HG02763 (cell line): Measurements from ENCODE around the gene ANKRD40.
"Not testable (repeated sequence)": the region's sequence is repeated elsewhere in the genome, so short reads cannot be mapped to it uniquely, and the experiment has no call there.

Source experiments
- ATAC-seq: cut with Tn5 transposase; IDR thresholded peaks from one replicate; pipeline ENCODE4 v1.9.1; 2021; ENCODE audit warnings: mild to moderate bottlenecking, moderate library complexity; ENCODE audit not compliant: unreplicated experiment

ANKRD40 gene

GRCh38 chr17:50707289-50708049 lies at the start of gene ANKRD40:
Gene ANKRD40 (minus strand): TSS chr17:50707914. CDS start chr17:50707654, 260 bp downstream.
- ATAC-seq = peak; percentile 86

- no peak for ATAC-seq
Measured at GRCh38 chr17:50754521-50754920, 46.8 kb upstream of the ANKRD40 start.

GRCh38 chr17:50749245-50749644 lies 41.5 kb upstream of the ANKRD40 start:
- ATAC-seq = no peak

GRCh38 chr17:50745631-50746030 lies 37.9 kb upstream of the ANKRD40 start:
- ATAC-seq = no peak

- no peak for ATAC-seq
Measured at GRCh38 chr17:50739098-50739497, 31.4 kb upstream of the ANKRD40 start.

GRCh38 chr17:50737118-50737698 lies 29.5 kb upstream of the ANKRD40 start:
- no peak for ATAC-seq

- no peak for ATAC-seq
Measured at GRCh38 chr17:50735287-50735686, 27.6 kb upstream of the ANKRD40 start.

- no peak for ATAC-seq
Measured at GRCh38 chr17:50731575-50732460, 24.1 kb upstream of the ANKRD40 start.

- no peak for ATAC-seq
Measured at GRCh38 chr17:50728881-50729765, 21.4 kb upstream of the ANKRD40 start.

- no peak for ATAC-seq
Measured at GRCh38 chr17:50728112-50728429, 20.4 kb upstream of the ANKRD40 start.

- ATAC-seq = no peak
Measured at GRCh38 chr17:50725769-50726655, 18.3 kb upstream of the ANKRD40 start.

GRCh38 chr17:50724622-50725021 lies 16.9 kb upstream of the ANKRD40 start:
- not testable (repeated sequence) for ATAC-seq

GRCh38 chr17:50722746-50723145 lies 15.0 kb upstream of the ANKRD40 start:
- ATAC-seq = no peak

- ATAC-seq = no peak
Measured at GRCh38 chr17:50721194-50722010, 13.7 kb upstream of the ANKRD40 start.

- no peak for ATAC-seq
Measured at GRCh38 chr17:50719924-50720794, 12.4 kb upstream of the ANKRD40 start.

- ATAC-seq = peak; percentile 83
Measured at GRCh38 chr17:50719144-50719923, 11.6 kb upstream of the ANKRD40 start, which contains the start of gene LUC7L3. Gene LUC7L3 (plus strand): TSS chr17:50719603. CDS start chr17:50719733, 130 bp downstream.

GRCh38 chr17:50715471-50715870 lies 7.8 kb upstream of the ANKRD40 start:
- ATAC-seq = no peak
